ENCODE results near the gene GRK1. TPM values are rescaled to one million over a fixed set of nuclear protein-coding genes. Genes with fewer than 3 reads are reported as not detected.

The GRK1 gene
- total RNA-seq, 4 donors from 2014 or later: not detected

DNA sequence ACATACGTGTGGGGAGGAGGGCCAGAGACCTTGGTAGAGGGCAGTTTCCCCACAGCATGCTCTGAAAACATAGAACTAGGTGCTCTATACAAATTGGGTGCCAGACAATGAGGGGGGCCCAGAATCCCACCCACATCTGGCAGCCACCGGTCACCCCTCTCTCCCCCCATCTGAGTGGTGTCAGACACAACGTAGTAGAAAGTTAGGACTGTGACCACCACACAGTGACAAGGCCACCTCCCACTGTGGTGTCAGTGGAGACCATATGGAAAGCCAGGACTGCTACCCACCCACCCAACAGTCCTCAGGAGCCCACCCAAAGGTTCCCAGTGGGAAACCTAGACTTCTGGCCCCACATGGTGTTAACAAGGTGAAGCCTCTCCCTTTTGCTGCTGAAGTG, 7.0 kb upstream of the GRK1 start:
- Histone ChIP-seq H3K4me1 (peaks cover 0 to 15% (median 2%) of the 10 kb centered on the region in 4 donors), H3K9me3 (peaks cover 0 to 5% of the 10 kb centered on the region in 2 donors), H3K4me3 (no peak overlapping the region), H3K27me3 (no peaks in the 10 kb centered on the region), H3K36me3 (no peaks in the 10 kb centered on the region), H3K27ac (no peak overlapping the region)
- in situ Hi-C loops (cut with MboI; ENCODE audit: low pct_ligation_motif_present in 1 of 4, low pct_unique_long_range_greater_than_20kb in 1 of 4, low sequenced_read_pairs in 3 of 4): no loop called here
- intact Hi-C loops (cut with DNase I; ENCODE audit: low total_unique reads): no loop called here
- no peak for DNase-seq
- TF ChIP-seq CTCF (IDR thresholded peaks at IDR 0.05) (no peak), POLR2A (IDR thresholded peaks at IDR 0.05) (no peak), POLR2AphosphoS5 (IDR thresholded peaks at IDR 0.05) (no peak), EP300 (IDR thresholded peaks at IDR 0.05; ENCODE audit: low read depth) (no peak)
- WGBS, 2 donors (ENCODE audit: low coverage in 1 of 2): 40 to 89% methylated on average over 1 to 3 of the region's 3 CpGs

DNA sequence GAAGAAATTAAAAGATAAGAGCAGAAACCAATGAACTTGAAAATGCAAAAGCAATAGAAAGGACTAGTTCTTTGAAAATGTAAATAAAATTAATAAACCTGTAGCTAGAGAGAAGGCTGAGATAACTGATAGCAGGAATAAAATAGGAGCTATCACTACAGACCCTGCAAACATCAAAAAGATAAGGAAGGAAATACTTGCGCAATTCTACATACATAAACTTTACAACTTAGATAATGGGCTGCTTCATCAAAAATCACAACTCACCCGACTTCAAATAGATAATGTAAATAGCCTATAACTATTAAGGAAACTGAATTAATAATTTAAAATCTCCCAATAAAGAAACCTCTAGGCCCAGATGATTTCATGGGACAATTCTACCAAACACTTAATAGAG, 5.5 kb upstream of the GRK1 start:
- WGBS, 2 donors (ENCODE audit: low coverage in 1 of 2): 52 to 73% methylated on average over 2 of the region's 2 CpGs
- peaks cover 0 to 5% of the 10 kb centered on the region in 2 donors for H3K9me3 ChIP-seq
- no peak overlapping the region for H3K4me3 ChIP-seq

DNA sequence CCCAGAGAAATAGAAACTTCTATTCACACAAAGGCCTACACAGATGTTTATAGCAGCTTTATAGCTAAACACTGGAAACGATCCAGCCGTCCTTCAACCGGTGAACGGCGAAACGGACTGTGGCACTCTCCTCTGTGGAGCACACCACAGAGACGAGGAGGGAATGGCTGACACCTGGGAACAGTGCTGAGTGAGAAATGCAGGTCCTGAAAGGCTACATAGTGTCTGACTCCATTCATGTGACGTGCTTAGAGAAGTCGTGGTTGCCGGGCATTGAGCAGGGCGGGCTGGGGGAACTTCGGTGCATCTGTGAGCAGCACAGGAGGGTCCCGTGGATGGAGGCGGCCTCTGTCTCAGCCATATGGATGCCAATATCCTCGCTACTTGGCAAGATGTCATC, 3.1 kb upstream of the GRK1 start:
- peak; percentile 34 for DNase-seq
- no peak for TF ChIP-seq CTCF (IDR thresholded peaks at IDR 0.05)
- TF ChIP-seq POLR2A (IDR thresholded peaks at IDR 0.05): no peak
- H3K27me3 ChIP-seq: no peaks in the 10 kb centered on the region
- no peaks in the 10 kb centered on the region for H3K36me3 ChIP-seq
- WGBS, 2 donors (ENCODE audit: low coverage in 1 of 2): 47 to 50% methylated on average over 7 to 15 of the region's 15 CpGs
- peak overlapping the region in 1 of 4 donors; percentile 2 for H3K27ac ChIP-seq
- peaks cover 0 to 5% of the 10 kb centered on the region in 2 donors for H3K9me3 ChIP-seq
- peaks cover 0 to 13% (median 2%) of the 10 kb centered on the region in 4 donors for H3K4me1 ChIP-seq
- H3K4me3 ChIP-seq: no peak overlapping the region
- intact Hi-C loops (cut with DNase I; ENCODE audit: low total_unique reads): no loop called here
- in situ Hi-C loops (cut with MboI; ENCODE audit: low pct_ligation_motif_present in 1 of 4, low pct_unique_long_range_greater_than_20kb in 1 of 4, low sequenced_read_pairs in 3 of 4): no loop called here

More for the DNA sequence above, 5.5 kb upstream of the GRK1 start:
- Histone ChIP-seq H3K27ac (no peak overlapping the region), H3K4me1 (peaks cover 0 to 16% (median 2%) of the 10 kb centered on the region in 4 donors), H3K27me3 (no peaks in the 10 kb centered on the region), H3K36me3 (no peaks in the 10 kb centered on the region)
- TF ChIP-seq EP300 (IDR thresholded peaks at IDR 0.05; ENCODE audit: low read depth) (no peak), POLR2A (IDR thresholded peaks at IDR 0.05) (no peak), POLR2AphosphoS5 (IDR thresholded peaks at IDR 0.05) (no peak), CTCF (IDR thresholded peaks at IDR 0.05) (no peak)
- intact Hi-C loops (cut with DNase I; ENCODE audit: low total_unique reads) (no loop called here), in situ Hi-C loops (cut with MboI; ENCODE audit: low pct_ligation_motif_present in 1 of 4, low pct_unique_long_range_greater_than_20kb in 1 of 4, low sequenced_read_pairs in 3 of 4) (no loop called here)
- no peak for DNase-seq

DNA sequence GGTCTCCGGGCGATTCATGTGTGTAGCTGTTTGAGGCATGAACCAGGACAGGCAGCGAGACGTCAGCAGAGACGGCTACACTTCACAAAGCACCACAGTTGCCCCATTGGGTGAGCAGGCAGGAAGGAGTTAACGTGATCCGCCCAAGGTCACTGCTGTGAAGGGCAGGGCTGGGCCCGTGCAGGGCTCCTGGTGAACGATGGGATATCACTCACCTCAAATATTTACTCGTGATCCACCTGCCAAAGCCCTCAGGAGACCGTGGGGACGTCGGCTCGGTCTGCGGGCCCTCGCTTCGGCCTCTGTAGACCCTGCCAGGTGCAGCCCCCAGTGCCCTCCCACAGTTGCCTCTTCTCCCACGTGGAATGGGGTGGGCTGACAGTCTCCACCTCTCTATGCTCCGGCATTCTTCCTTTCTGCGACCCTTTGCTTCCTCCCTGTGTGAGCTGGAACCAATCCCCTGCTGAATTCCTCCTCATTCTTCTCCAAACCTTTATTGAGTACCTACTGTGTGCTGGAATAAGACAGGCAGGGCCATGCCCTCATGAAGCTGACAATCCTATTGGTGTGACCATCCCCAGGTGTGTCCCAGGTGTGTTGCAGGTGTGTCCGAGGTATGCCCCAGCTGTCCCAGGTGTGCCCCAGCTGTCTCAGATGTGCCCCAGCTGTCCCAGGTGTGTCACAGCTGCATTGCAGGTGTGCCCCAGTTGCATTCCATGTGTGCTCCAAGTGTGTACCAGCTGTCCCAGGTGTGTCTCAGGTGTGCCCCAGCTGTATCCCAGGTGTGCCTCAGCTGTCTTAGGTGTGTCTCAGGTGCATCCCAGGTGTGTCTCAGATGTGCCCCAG, 2.0 kb upstream of the GRK1 start:
- no peak overlapping the region for H3K27ac ChIP-seq
- in situ Hi-C loops (cut with MboI; ENCODE audit: low pct_ligation_motif_present in 1 of 4, low pct_unique_long_range_greater_than_20kb in 1 of 4, low sequenced_read_pairs in 3 of 4): no loop called here
- no peaks in the 10 kb centered on the region for H3K36me3 ChIP-seq
- intact Hi-C loops (cut with DNase I; ENCODE audit: low total_unique reads): no loop called here
- TF ChIP-seq CTCF (IDR thresholded peaks at IDR 0.05) (no peak), POLR2A (IDR thresholded peaks at IDR 0.05) (no peak), EP300 (IDR thresholded peaks at IDR 0.05; ENCODE audit: low read depth) (no peak), POLR2AphosphoS5 (IDR thresholded peaks at IDR 0.05) (no peak)
- H3K9me3 ChIP-seq: peaks cover 0 to 5% of the 10 kb centered on the region in 2 donors
- 50% methylated on average over 21 of the region's 21 CpGs; no CpG with 5 or more reads in 1 of the 2 donors for WGBS, 2 donors (ENCODE audit: low coverage in 1 of 2)
- H3K27me3 ChIP-seq: no peaks in the 10 kb centered on the region
- H3K4me1 ChIP-seq: peaks cover 0 to 13% (median 2%) of the 10 kb centered on the region in 4 donors
- H3K4me3 ChIP-seq: no peak overlapping the region
- DNase-seq: peak; percentile 11
